KMS-11 (cell line): Measurements from ENCODE around the gene VTN.

Experiments
- H2AFZ ChIP-seq: fragments of 200-600 bp; sonication (generic); 2 replicates; pipeline ENCODE4 v1.6.1; 2016; ENCODE audit warnings: antibody characterized with exemption, mixed run types, low read depth
- H3K27ac ChIP-seq: fragments of 200-600 bp; sonication (generic); 2 replicates; pipeline ENCODE4 v1.6.1; 2016; ENCODE audit warnings: mild to moderate bottlenecking, mixed run types
- H3K27me3 ChIP-seq: fragments of 200-600 bp; sonication (generic); 2 replicates; pipeline ENCODE4 v1.6.1; 2017; ENCODE audit warnings: mild to moderate bottlenecking, low read depth, mixed run types, moderate library complexity; ENCODE audit not compliant: insufficient read depth
- H3K36me3 ChIP-seq: fragments of 200-600 bp; sonication (generic); 2 replicates; pipeline ENCODE4 v1.6.1; 2017; ENCODE audit warnings: mild to moderate bottlenecking, mixed run types; ENCODE audit not compliant: insufficient read depth
- H3K4me1 ChIP-seq: fragments of 200-600 bp; sonication (generic); 2 replicates; pipeline ENCODE4 v1.6.1; 2016; ENCODE audit warnings: mild to moderate bottlenecking, low read depth, mixed run types; ENCODE audit not compliant: poor library complexity, severe bottlenecking
- H3K4me2 ChIP-seq: fragments of 200-600 bp; sonication (generic); 2 replicates; pipeline ENCODE4 v1.7.0; 2016; ENCODE audit warnings: mild to moderate bottlenecking, mixed run types
- H3K4me3 ChIP-seq: fragments of 200-600 bp; sonication (generic); IDR thresholded peaks from 2 replicates; pipeline ENCODE4 v1.6.1; 2017; ENCODE audit warnings: low read depth, low read length, mixed read lengths; ENCODE audit not compliant: insufficient read depth
- H3K79me2 ChIP-seq: fragments of 200-600 bp; sonication (generic); 2 replicates; pipeline ENCODE4 v1.6.1; 2016; ENCODE audit warnings: low read depth, mixed run types; ENCODE audit not compliant: insufficient read depth
- H3K9ac ChIP-seq: fragments of 200-600 bp; sonication (generic); 2 replicates; pipeline ENCODE4 v1.6.1; 2016; ENCODE audit warnings: mild to moderate bottlenecking, mixed run types
- H4K20me1 ChIP-seq: fragments of 200-600 bp; sonication (generic); 2 replicates; pipeline ENCODE4 v1.6.1; 2016; ENCODE audit warnings: mild to moderate bottlenecking, mixed run types; ENCODE audit not compliant: insufficient read depth
- TF ChIP-seq, protein P1 (sequence below): fragments of 200-600 bp; sonication (generic); conservative IDR thresholded peaks from 2 replicates; pipeline ENCODE4 v1.6.1; 2017; ENCODE audit warnings: low read depth, mild to moderate bottlenecking, antibody characterized with exemption, low read length, moderate library complexity, mixed read lengths

Gene VTN

DNA sequence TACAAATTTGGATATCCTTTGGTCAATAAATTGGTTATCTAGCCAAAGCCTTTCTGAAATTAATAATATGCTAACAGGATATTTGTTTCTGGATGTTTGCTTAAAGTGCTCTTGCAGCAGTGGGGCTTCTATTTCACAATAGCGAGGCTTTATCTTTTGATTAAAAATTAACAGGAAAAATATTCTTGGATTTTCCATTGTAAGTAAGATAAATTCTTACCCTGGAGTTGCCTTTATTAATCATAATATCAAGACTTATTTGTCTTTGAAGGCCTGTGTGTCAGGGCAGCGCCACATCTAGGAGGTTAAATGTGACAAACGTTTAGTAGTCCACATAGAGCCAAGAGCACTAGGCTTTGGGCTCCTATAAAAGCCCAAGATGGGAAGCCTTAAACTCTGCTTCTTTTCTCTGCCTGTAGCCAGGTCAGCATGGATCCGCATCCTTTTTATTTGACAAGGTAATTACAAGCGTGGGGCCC lies 45.8 kb downstream of the VTN start:
- TF ChIP-seq, protein P1, sequence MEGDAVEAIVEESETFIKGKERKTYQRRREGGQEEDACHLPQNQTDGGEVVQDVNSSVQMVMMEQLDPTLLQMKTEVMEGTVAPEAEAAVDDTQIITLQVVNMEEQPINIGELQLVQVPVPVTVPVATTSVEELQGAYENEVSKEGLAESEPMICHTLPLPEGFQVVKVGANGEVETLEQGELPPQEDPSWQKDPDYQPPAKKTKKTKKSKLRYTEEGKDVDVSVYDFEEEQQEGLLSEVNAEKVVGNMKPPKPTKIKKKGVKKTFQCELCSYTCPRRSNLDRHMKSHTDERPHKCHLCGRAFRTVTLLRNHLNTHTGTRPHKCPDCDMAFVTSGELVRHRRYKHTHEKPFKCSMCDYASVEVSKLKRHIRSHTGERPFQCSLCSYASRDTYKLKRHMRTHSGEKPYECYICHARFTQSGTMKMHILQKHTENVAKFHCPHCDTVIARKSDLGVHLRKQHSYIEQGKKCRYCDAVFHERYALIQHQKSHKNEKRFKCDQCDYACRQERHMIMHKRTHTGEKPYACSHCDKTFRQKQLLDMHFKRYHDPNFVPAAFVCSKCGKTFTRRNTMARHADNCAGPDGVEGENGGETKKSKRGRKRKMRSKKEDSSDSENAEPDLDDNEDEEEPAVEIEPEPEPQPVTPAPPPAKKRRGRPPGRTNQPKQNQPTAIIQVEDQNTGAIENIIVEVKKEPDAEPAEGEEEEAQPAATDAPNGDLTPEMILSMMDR: no peak
- H3K79me2 ChIP-seq: peaks cover 70% of the 10 kb centered on the region
- H3K36me3 ChIP-seq: peaks cover 3% of the 10 kb centered on the region; the same call in 1 of the 2 replicates
- H2AFZ ChIP-seq: no peak overlapping the region
- H3K4me1 ChIP-seq: peaks cover 25% of the 10 kb centered on the region
- no peak overlapping the region for H3K4me2 ChIP-seq
- H3K4me3 ChIP-seq: no peak overlapping the region
- peaks cover 8% of the 10 kb centered on the region; the same call in 1 of the 2 replicates for H4K20me1 ChIP-seq
- no peaks in the 10 kb centered on the region for H3K27me3 ChIP-seq
- H3K27ac ChIP-seq: no peak overlapping the region
- no peak overlapping the region for H3K9ac ChIP-seq

DNA sequence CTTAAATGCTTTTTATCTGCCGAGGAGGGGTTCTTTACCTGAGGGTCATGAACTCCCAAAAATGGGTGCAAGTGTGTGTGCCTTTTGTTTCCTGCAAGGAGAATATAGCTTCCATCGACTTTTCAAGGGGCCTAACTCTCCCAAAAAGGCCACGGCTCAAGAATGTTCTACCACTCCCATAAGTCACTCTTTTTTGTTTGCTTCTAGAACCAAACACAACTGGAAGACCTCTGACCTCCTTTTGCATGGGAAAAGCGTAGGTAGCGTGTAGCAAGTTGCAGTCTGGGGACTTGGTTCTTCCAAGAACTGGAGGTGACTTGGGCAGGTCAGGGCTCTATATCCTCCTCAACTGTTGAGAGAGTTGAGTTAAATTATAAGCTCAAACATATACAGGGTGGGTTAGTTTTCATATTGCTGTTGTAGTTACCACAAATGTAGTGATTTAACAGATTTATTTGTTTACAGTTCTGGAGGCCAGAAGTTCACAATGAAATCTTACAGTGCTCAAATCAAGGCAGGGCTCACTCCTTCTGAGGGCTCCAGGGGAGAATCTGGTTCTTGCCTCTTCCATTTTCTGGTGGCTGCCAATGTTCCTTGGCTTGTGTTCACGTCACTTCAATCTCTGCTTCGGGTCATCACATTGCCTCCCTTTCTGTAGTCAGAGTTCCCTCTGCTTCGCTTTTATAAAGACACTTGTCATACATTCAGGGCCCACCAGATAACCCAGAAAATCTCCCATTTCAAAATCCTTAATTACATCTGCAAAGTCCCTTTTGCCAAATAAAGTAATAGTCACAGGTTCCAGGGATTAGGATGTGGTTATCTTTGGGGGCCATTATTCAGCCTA lies 49.7 kb downstream of the VTN start:
- peak overlapping the region; percentile 97; the same call in 1 of the 2 replicates for H3K9ac ChIP-seq
- H3K79me2 ChIP-seq: peaks cover 63% of the 10 kb centered on the region
- H4K20me1 ChIP-seq: peaks cover 8% of the 10 kb centered on the region; the same call in 1 of the 2 replicates
- no peak overlapping the region for H2AFZ ChIP-seq
- TF ChIP-seq, protein P1: no peak
- H3K4me1 ChIP-seq: peaks cover 34% of the 10 kb centered on the region
- H3K36me3 ChIP-seq: no peaks in the 10 kb centered on the region; the same call in 1 of the 2 replicates
- no peak overlapping the region for H3K4me3 ChIP-seq
- peak overlapping the region; percentile 72 for H3K4me2 ChIP-seq
- H3K27me3 ChIP-seq: no peaks in the 10 kb centered on the region
- H3K27ac ChIP-seq: no peak overlapping the region

DNA sequence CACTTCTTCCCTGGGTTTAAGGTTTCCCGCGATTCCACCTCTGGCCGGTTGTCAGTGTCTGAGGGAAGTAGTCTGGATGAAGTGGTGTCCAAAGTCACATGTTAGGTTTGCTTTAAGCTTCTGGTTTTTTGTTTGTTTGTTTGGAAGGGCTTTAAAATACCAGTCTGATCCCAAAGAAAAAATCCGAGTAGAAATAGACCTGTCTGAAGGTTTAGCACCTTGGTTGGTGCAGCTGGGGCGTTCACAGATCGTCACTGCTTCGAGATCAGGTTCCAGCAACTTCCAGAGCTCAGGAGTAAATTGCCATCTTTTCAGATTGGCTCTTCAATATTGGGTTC lies 50.5 kb downstream of the VTN start:
- H2AFZ ChIP-seq: peak overlapping the region; percentile 97
- no peaks in the 10 kb centered on the region for H3K27me3 ChIP-seq
- TF ChIP-seq, protein P1: no peak
- no peak overlapping the region for H3K4me3 ChIP-seq
- no peaks in the 10 kb centered on the region; the same call in 1 of the 2 replicates for H3K36me3 ChIP-seq
- peaks cover 34% of the 10 kb centered on the region for H3K4me1 ChIP-seq
- H3K9ac ChIP-seq: peak overlapping the region; percentile 97
- H4K20me1 ChIP-seq: peaks cover 6% of the 10 kb centered on the region; the same call in 1 of the 2 replicates
- H3K79me2 ChIP-seq: peaks cover 54% of the 10 kb centered on the region
- peak overlapping the region; percentile 83 for H3K27ac ChIP-seq
- peak overlapping the region; percentile 72 for H3K4me2 ChIP-seq

DNA sequence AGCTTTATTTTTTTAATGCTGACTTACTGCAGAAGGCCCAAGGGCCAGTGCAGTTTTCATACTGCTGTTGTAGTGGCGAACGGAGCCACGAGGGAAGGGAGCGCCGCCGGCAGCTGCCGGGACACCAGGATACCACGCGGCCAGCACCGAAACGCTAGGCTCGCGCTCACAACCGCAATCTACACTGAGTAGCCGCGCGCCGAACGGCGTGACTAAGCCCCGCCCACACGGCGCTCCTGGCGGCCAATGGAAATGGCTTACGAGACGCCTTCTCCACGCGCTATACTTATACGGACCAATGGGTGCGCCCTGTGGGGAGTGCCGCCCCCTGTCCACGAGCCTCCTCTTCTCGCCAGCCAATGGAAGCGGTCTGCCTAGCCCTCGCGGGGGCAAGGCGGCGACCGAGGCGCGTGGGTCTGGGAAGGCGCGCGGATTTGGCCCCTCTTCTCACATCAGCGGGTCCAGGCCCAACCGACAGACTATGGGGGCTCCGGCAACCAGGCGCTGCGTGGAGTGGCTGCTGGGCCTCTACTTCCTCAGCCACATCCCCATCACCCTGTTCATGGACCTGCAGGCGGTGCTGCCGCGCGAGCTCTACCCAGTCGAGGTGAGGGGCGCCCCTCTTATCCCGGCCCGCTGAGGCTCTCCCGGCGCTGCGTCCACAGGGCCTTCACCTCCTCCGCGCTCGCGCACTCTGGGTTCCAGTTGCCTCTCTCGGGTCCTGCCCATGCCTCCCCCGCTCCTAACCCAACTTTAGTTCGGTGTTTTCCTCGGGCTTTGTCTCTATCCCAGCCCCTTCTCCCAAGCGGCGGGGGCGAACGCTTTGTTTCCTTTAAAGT lies 51.1 kb downstream of the VTN start, which contains the start of gene TMEM97:
Gene TMEM97 (plus strand): TSS at position 442 of the 839 bp plus-strand sequence. CDS start 40 bp downstream, at position 482.
- Histone ChIP-seq H3K27me3 (no peaks in the 10 kb centered on the region), H3K27ac (peak within 1 kb of the TSS; percentile 83), H2AFZ (peak within 1 kb of the TSS; percentile 97), H3K4me3 (no peak within 1 kb of the TSS), H3K9ac (peak within 1 kb of the TSS; percentile 97), H3K79me2 (peaks cover 49% of the 10 kb centered on the region), H3K4me2 (peak within 1 kb of the TSS; percentile 99), H3K4me1 (peaks cover 34% of the 10 kb centered on the region), H3K36me3 (no peaks in the 10 kb centered on the region; the same call in 1 of the 2 replicates), H4K20me1 (no peaks in the 10 kb centered on the region; the same call in 1 of the 2 replicates)
- TF ChIP-seq, protein P1: peak; percentile 11; the same call in 1 of the 2 replicates
